GM18907 (cell line): ENCODE data around the gene TM6SF1.
"Not testable (repeated sequence)": the region's sequence is repeated elsewhere in the genome, so short reads cannot be mapped to it uniquely, and the experiment has no call there.

Experiments
- ATAC-seq: cut with Tn5 transposase; IDR thresholded peaks from one replicate; pipeline ENCODE4 v1.9.1; 2021; ENCODE audit warnings: mild to moderate bottlenecking, moderate library complexity; ENCODE audit not compliant: unreplicated experiment

Gene TM6SF1

GRCh38 chr15:83087576-83087975, 19.9 kb upstream of the TM6SF1 start:
- ATAC-seq: no peak

DNA sequence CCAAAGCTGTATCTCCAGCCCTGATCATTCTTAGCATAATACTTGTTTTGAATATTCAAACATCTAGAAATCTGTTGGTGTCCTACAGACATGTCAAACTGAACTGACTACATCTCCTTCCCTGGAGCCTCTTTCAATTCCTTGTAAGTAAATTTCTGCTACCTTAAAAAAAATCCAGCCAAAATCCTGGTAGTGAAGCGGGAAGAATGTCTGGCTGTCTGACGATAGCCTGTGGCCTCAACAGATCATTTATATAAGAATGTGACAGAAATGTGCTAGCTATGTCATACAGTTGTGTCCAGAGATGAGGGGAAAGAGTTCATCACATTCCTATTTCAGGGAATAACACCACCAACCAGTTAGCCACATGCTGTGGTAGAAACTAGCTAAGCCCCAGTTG, 18.6 kb upstream of the TM6SF1 start:
- ATAC-seq: no peak

GRCh38 chr15:83090465-83090864, 17.0 kb upstream of the TM6SF1 start:
- ATAC-seq: no peak

DNA sequence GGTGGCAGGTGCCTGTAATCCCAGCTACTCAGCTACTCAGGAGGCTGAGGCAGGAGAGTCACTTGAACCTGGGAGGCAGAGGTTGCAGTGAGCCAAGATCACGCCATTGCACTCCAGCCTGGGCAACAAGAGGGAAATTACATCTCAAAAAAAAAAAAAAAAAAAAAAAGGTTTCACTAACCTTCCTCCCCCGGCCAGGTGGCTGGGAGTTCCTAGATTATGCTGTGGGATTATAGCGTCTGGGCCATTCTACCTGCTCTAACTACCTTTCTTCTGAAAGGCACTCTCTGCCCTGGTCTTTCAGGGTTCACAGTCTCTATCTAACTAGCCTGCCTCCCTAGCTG, 15.5 kb upstream of the TM6SF1 start:
- ATAC-seq: not testable (repeated sequence)

DNA sequence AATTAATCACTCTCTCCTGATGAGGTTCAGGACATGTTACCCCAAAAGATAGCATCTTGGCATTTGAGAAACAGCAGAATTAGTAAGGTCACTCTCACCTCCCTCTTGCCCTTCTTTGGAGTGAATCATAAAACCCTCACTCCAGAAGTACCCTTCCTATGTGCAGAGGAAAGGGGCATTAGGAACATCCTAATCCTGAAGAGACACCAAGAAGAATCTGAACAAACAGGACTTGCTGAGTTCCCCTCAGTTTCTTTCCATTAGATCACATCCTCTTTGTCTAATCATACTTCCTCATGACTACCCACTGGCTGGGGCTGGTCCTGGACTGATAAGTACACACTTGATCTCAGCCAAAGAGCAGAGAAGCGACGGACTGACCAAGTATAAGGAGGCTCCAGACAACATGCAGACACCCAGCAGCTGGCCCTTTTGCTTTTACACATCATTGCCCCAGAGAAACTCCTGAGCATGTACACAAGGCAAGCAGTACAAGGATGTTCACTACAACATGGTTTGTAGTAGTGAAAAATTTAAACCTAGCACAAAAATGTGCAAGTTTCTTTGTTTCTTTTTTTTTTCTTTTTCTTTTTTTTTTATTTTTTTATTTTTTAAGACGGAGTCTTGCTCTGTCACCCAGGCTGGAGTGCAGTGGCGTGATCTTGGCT, 15.0 kb upstream of the TM6SF1 start:
- ATAC-seq: peak; percentile 87

GRCh38 chr15:83094583-83094982, 12.9 kb upstream of the TM6SF1 start:
- ATAC-seq: no peak

- no peak for ATAC-seq
These were observed 9.4 kb upstream of the TM6SF1 start for GRCh38 chr15:83098079-83098478.

DNA sequence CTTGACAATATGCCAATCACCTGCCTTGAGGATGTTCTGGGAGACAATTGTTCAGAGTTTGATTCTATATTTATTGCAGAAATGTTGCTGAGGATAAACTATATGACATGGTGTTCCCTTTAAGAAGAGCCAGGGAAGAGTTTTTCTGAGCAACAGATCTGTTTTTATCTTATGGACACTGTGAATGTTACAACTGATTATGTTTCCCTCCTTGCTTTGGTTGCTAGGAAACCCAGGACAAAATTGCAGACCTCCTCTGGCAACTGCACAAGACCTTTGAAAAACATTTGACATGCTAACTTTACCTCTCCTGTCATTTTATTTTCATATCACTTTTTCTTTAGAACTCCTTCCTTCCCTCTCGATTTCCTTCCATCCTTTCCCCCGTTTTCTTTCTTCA, 8.2 kb upstream of the TM6SF1 start:
- ATAC-seq: no peak

GRCh38 chr15:83100097-83100646, 7.3 kb upstream of the TM6SF1 start:
- no peak for ATAC-seq

- ATAC-seq: no peak
These were observed 5.1 kb upstream of the TM6SF1 start for GRCh38 chr15:83102346-83102745.

DNA sequence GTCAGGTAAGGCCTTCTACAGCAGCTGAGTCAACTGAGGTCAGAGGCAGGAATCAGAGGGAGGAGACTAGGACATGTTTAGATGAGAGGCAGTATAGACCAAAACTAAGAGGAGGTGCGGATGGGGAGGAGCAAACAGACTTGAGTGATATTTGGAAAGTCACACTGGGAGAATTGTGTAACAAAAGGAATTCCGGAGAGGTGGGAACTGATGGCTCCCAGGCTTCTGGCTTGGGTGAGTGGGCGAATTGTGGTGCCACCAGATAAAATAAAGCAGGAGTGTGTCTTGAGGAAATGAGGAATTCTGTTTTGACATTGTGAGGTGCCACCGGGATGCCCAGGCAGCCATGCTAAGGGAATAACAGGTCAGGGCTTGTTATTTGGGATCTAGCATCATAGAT, 3.3 kb upstream of the TM6SF1 start:
- no peak for ATAC-seq

DNA sequence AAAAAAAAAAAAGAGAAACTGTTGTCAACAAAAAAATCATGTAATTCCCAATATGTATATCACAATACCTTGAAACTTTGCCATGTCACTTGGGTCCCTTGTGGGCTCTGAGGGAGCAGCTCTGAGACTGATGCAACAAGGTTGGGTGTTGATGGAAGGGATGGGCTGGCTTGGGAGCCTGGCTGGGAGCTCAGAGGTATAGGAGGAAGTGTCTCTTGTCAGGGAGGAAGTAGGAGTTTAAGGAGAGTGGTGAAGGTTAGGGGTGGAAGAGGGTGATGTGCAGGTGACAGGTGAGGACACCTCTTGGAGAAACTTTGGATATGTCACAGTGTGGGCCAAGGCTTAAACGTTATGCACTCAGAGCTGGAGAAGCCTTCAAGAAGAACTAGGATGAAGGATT, 2.0 kb upstream of the TM6SF1 start:
- ATAC-seq: no peak

- ATAC-seq: peak; percentile 12
These were observed 366 bp downstream of the TM6SF1 start for GRCh38 chr15:83107841-83108181.

DNA sequence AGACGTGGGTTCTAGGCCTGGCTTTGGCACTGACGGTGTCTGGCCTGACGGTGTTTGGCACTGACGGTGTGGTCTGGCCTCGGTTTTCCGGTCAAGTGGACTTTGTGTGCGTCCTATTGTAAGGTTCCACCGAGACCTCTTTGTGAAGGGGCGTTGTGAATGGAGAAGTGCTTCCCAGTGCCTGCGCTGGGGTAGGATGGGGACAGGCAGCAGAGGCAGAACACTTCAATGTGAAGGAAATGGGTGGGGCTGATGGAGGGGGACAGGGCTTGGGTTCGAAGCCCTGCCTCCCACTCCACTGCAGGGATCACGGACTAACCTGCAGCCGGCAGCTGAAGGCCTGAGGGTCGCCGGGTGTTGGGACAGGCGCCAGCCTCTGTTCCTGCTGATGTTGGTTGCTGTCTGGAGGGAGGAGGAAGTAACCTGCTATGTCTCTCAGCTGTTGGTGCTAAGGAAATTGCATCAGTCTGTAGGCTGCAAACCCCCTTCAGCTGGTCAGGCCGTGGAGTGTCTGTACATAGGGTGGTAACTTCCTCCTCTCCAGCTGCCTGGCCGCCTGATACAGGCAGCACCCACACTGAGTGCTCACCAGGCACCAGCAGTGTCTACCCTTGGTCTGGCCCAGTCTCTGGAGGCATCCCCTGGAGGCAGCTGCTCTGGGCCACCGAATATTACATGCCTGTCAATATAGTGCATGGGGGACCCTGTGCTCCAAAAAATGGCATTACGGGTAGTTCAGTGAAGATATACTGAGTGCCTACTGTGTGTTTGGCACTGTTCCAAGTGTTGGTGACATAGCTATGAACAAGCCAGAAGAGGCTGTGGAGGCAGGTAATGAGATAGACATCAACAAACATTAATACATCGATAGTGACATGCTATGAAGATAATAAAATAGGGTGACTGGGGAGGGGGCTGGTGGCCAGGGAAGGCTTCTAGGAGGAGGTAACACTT, 1.1 kb downstream of the TM6SF1 start:
- peak; percentile 73 for ATAC-seq

DNA sequence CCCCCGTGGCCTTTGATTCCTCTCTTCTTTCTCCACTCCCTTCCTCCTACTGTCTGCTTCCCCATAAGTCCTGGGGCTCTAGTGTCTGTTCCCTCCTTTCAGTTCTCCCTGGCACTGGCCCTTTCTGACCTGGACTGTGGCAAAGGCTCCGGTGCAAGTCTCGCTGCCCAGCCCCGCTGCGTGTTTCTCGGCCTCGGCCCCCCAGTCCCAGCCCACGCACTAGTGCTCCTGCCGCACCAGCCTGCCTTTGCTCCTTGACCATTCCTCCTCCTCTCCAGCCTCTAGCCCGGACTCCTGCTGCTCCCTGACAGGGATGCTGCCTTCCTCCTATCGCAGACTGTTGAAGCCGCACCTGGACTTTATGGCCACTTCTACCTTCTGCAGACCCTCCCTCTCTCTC, 2.1 kb downstream of the TM6SF1 start:
- ATAC-seq: no peak

DNA sequence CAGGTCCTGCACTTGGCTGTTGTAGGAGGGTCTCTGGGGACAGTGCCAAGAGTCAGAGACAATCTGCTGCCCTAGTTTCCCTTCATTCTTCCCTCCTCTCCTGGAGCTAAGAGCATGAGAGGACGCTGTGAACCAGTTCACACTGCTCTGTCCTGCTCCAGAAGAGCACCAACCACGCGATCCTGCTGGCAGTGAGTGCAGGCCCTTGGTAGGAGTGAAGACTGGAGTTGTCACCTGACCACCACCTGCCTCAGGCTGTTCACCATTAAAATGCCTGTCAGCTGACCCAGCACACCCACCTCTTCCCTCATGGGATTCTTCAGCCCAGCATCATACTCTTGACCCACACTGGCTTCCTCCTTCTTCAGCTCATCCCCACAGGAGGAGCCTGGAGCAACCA, 2.9 kb downstream of the TM6SF1 start:
- no peak for ATAC-seq

DNA sequence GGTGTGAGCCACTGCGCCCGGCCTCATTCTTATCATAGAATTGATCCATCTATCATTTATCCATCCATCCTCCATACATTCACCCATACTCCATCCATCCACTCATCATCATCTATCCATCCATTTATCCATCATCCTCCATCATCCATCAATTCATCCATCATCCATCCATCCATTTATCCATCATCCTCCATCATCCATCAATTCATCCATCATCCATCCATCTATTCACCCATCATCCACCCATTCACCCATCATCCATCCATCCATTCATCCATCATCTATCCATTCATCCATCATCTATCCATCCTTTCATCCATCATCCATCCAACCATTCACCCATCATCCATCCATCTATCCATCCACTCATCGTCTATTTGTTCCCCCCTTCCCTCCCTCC, 3.7 kb downstream of the TM6SF1 start:
- no peak for ATAC-seq

- no peak for ATAC-seq
These were observed 4.9 kb downstream of the TM6SF1 start for GRCh38 chr15:83112233-83112955.

DNA sequence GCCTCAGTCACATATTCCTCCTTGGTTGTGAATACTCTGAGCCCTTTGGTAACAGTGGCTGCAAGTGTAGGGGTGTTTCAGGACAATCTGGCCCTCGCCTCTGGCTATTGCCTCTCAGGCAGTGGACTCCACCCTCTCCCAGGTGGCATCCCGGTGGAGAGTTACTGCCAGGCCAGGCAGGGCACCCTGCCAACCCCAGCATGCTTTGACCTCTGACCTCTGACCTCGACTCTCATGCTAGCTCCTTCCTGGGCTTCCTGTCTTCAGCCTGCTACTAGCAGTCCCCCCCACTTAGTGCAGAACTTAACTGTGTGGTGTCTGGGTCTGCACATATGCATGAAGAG, 5.5 kb downstream of the TM6SF1 start:
- no peak for ATAC-seq

GRCh38 chr15:83113881-83114674, 6.6 kb downstream of the TM6SF1 start:
- ATAC-seq: no peak

DNA sequence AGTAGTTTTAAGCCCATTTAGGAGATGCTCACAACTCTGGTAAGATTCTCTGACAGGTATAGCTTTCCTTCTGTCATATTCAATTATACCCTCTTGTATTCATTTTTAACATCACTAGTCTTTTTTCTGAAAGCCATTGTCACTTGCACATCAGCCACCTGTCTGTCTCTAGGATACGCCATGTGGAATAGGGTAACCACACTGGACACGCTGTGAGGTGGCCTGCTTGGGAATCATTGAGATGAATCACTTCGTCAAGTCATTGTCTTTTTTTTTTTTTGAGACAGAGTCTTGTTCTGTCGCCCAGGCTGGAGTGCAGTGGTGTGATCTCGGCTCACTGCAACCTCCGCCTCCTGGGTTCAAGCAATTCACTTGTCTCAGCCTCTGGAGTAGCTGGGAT, 7.4 kb downstream of the TM6SF1 start:
- ATAC-seq: no peak
